ENCODE results near the gene ANKRD63. TPM values are rescaled to one million over a fixed set of nuclear protein-coding genes. Genes with fewer than 3 reads are reported as not detected.

ANKRD63 gene
- total RNA-seq, 1 experiment from 2014 or later: 0.72 TPM

DNA sequence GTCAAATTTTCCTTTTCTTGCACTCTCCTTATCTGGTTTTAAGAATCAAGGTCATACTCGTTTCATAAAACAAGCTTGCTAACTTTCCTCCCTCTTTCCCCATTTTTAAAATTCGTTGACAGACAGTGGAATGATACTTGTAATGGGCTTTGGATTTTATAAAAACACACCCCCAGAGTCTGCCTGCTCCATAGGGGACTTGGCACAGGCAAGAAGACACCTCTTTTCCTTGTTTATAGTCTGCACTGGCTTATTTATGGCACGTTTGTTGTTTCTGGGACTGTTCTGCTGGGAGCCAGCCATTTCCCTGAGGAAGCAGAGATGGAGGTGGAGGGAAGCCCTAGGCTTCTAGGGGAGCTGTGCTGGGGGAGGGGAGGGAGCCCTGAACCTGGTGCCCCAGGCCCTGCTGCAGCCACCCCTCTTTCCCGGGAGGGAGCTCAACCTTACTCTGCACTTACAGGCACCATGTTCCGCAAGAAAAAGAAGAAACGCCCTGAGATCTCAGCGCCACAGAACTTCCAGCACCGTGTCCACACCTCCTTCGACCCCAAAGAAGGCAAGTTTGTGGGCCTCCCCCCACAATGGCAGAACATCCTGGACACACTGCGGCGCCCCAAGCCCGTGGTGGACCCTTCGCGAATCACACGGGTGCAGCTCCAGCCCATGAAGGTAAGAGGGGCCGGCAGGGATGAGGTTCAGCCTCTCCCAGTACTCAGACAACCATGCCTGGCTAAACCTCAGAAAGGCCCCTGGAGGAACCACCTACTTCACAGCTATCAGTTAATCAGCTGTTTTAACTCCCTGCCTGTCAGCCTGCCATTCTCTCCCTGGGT is 18.3 kb downstream of the ANKRD63 start:
- in situ Hi-C loops (cut with HindIII; ENCODE audit: low pct_unique_long_range_greater_than_20kb, low sequenced_read_pairs): loop anchor here (5.0 kb wide), 1 partner anchor 47 kb away; no protein-coding TSS in a partner anchor
- ATAC-seq (no peak), DNase-seq (ENCODE audit: low read depth, low spot score) (no peak)
- H3K36me3 ChIP-seq (ENCODE audit: control insufficient read depth, insufficient read depth, low read length): no peaks in the 10 kb centered on the region
- no peak for TF ChIP-seq TCF7L2 (IDR thresholded peaks at IDR 0.05; ENCODE audit: low read depth, low read length)
- TF ChIP-seq POLR2AphosphoS5 (IDR thresholded peaks at IDR 0.05; ENCODE audit: low read depth, low read length): no peak
- no peak for TF ChIP-seq SIN3A (IDR thresholded peaks at IDR 0.05; ENCODE audit: borderline replicate concordance, insufficient read depth, low read depth, low read length)
- no peak for TF ChIP-seq CTCF (IDR thresholded peaks at IDR 0.05)
- no peak for TF ChIP-seq REST (IDR thresholded peaks at IDR 0.05; ENCODE audit: insufficient read depth in 1 of 2, low read depth in 2 of 2, low read length in 1 of 2)
- H3K4me3 ChIP-seq (ENCODE audit: low read depth in 2 of 2, low read length in 2 of 2): no peak overlapping the region
- intact Hi-C loops (cut with micrococcal nuclease; ENCODE audit: unreplicated experiment): no loop called here
- BruUV-seq (replicated peaks): no TSS peak
- CTCF ChIA-PET: interaction anchor here (0.8 to 1.4 kb wide), 2 partner anchors 9 to 47 kb away, joined by 4 to 7 read pairs; no protein-coding TSS in a partner anchor
- H3K4me1 ChIP-seq (ENCODE audit: control insufficient read depth, insufficient read depth, low read length): peaks cover 23% of the 10 kb centered on the region
- H3K27me3 ChIP-seq (ENCODE audit: control insufficient read depth, insufficient read depth, low read length): no peaks in the 10 kb centered on the region
- no peak overlapping the region for H3K27ac ChIP-seq (ENCODE audit: low read length)
- no peaks in the 10 kb centered on the region for H3K9me3 ChIP-seq (ENCODE audit: control insufficient read depth, insufficient read depth, low read depth, low read length)
- POLR2A ChIA-PET: interaction anchor here (0.6 to 0.7 kb wide), 3 partner anchors 77 to 1251 kb away, joined by 3 to 6 read pairs (median 5); no protein-coding TSS in a partner anchor

DNA sequence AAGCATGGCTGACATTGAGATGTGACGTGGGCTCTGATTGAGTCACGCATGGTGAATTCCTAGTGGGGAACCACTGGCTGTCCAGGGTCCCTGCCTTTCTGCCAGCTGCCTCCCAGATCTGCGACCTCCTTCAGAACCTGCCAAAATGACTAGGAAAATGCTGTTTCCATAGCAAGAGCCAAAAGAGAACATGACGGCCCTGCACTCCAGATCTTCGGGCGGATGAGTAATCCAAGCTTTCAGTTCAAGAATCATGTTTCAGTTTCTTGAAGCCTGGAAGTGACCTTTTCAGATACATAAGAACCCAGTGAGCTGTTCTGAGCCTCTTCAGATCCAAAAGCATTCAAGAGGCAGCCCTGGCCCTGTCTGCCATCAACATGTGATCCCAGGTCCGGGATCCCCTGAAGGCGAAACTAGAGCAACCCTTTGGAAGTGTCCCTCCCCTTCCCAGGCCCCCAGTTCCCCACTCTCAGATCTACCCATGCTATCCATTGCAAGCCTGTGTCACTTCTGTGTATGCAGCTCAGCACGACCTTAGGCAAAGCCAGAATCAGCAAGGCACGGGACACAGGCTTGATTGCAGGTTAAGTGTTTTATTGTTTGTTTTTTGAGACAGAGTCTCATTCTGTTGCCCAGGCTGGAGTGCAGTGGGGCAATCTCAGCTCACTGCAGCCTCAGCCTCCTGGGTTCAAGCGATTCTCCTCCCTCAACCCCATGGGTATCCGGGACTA is 19.7 kb downstream of the ANKRD63 start:
- in situ Hi-C loops (cut with HindIII; ENCODE audit: low pct_unique_long_range_greater_than_20kb, low sequenced_read_pairs) (loop anchor here (5.0 kb wide), 1 partner anchor 46 kb away; no protein-coding TSS in a partner anchor), intact Hi-C loops (cut with micrococcal nuclease; ENCODE audit: unreplicated experiment) (no loop called here)
- no peak for ATAC-seq
- H3K27ac ChIP-seq (ENCODE audit: low read length): no peak overlapping the region
- POLR2A ChIA-PET: no interaction called here
- H3K27me3 ChIP-seq (ENCODE audit: control insufficient read depth, insufficient read depth, low read length): no peaks in the 10 kb centered on the region
- no peaks in the 10 kb centered on the region for H3K9me3 ChIP-seq (ENCODE audit: control insufficient read depth, insufficient read depth, low read depth, low read length)
- no peak for DNase-seq (ENCODE audit: low read depth, low spot score)
- H3K36me3 ChIP-seq (ENCODE audit: control insufficient read depth, insufficient read depth, low read length): no peaks in the 10 kb centered on the region
- CTCF ChIA-PET: interaction anchor here (1.5 kb wide), 1 partner anchor 11 kb away, joined by 3 read pairs; no protein-coding TSS in a partner anchor
- peaks cover 33% of the 10 kb centered on the region for H3K4me1 ChIP-seq (ENCODE audit: control insufficient read depth, insufficient read depth, low read length)
- no TSS peak for BruUV-seq (replicated peaks)
- no peak for TF ChIP-seq CTCF (IDR thresholded peaks at IDR 0.05)
- no peak for TF ChIP-seq REST (IDR thresholded peaks at IDR 0.05; ENCODE audit: insufficient read depth in 1 of 2, low read depth in 2 of 2, low read length in 1 of 2)
- no peak for TF ChIP-seq SIN3A (IDR thresholded peaks at IDR 0.05; ENCODE audit: borderline replicate concordance, insufficient read depth, low read depth, low read length)
- TF ChIP-seq POLR2AphosphoS5 (IDR thresholded peaks at IDR 0.05; ENCODE audit: low read depth, low read length): no peak
- TF ChIP-seq TCF7L2 (IDR thresholded peaks at IDR 0.05; ENCODE audit: low read depth, low read length): no peak
- no peak overlapping the region for H3K4me3 ChIP-seq (ENCODE audit: low read depth in 2 of 2, low read length in 2 of 2)
